Hepatocyte (in vitro differentiated cells): ENCODE results near the gene GLS. TPM values are rescaled to one million over a fixed set of nuclear protein-coding genes. Genes with fewer than 3 reads are reported as not detected.

Experiments used
- DNase-seq: peaks from one replicate; pipeline ENCODE4 v3.0.0-alpha.2; 2016; ENCODE audit warnings: low spot score
- H2AFZ ChIP-seq: fragments of 200-600 bp; sonication (generic); 2 replicates; pipeline ENCODE4 v1.6.0; 2016; ENCODE audit warnings: antibody characterized with exemption, mild to moderate bottlenecking
- H3K27ac ChIP-seq: fragments of 200-600 bp; sonication (generic); 2 replicates; pipeline ENCODE4 v1.5.1; 2016; ENCODE audit warnings: mild to moderate bottlenecking
- H3K27me3 ChIP-seq: fragments of 200-600 bp; sonication (generic); 2 replicates; pipeline ENCODE4 v1.6.1; 2016
- H3K36me3 ChIP-seq: fragments of 200-600 bp; sonication (generic); replicated peaks from 2 replicates; pipeline ENCODE4 v1.5.1; 2016; ENCODE audit warnings: low read depth; ENCODE audit not compliant: insufficient read depth
- H3K4me1 ChIP-seq: fragments of 200-600 bp; sonication (generic); 2 replicates; pipeline ENCODE4 v1.5.1; 2016; ENCODE audit warnings: mild to moderate bottlenecking, moderate library complexity; ENCODE audit not compliant: insufficient read depth
- H3K4me2 ChIP-seq: fragments of 200-600 bp; sonication (generic); 2 replicates; pipeline ENCODE4 v1.6.0; 2016
- H3K4me3 ChIP-seq: fragments of 200-600 bp; sonication (generic); 2 replicates; pipeline ENCODE4 v1.5.1; 2016; ENCODE audit warnings: mild to moderate bottlenecking
- H3K79me2 ChIP-seq: fragments of 200-600 bp; sonication (generic); 2 replicates; pipeline ENCODE4 v1.6.0; 2017; ENCODE audit warnings: mild to moderate bottlenecking
- H3K9me2 ChIP-seq: fragments of 200-600 bp; sonication (generic); replicated peaks from 2 replicates; pipeline ENCODE4 v1.6.0; 2017; ENCODE audit warnings: mild to moderate bottlenecking; ENCODE audit not compliant: insufficient read depth
- H3K9me3 ChIP-seq: fragments of 200-600 bp; sonication (generic); 2 replicates; pipeline ENCODE4 v1.5.1; 2016; ENCODE audit warnings: low read depth, mild to moderate bottlenecking
- H4K20me1 ChIP-seq: fragments of 200-600 bp; sonication (generic); 2 replicates; pipeline ENCODE4 v1.6.0; 2016; ENCODE audit warnings: mild to moderate bottlenecking; ENCODE audit not compliant: insufficient read depth, poor library complexity, severe bottlenecking
- CTCF ChIP-seq: fragments of 200-600 bp; sonication (generic); IDR thresholded peaks from 2 replicates; pipeline ENCODE4 v1.5.1; 2016; ENCODE audit warnings: antibody characterized with exemption, mild to moderate bottlenecking; ENCODE audit not compliant: poor library complexity
- EZH2 ChIP-seq: fragments of 200-600 bp; sonication (generic); IDR thresholded peaks from 2 replicates; pipeline ENCODE4 v1.6.1; 2016; ENCODE audit warnings: antibody characterized with exemption, mild to moderate bottlenecking, borderline replicate concordance
- EZH2phosphoT487 ChIP-seq: fragments of 200-600 bp; sonication (generic); IDR thresholded peaks from one replicate; pipeline ENCODE4 v1.6.1; 2018; ENCODE audit warnings: antibody characterized with exemption, mild to moderate bottlenecking, low read depth, moderate library complexity; ENCODE audit not compliant: unreplicated experiment, severe bottlenecking
- WGBS: methylation state at CpG from one replicate; pipeline ENCODE4 v1.1.6; 2016; ENCODE audit warnings: low lambda C conversion rate; ENCODE audit errors: missing lambda C conversion rate; 5-methylcytosine and 5-hydroxymethylcytosine counted together
- polyA plus RNA-seq: library from polyadenylated mRNA; unstranded; fragments of >200 nt; fragmentation: Nextera tagmentation; extraction: Ambion mirVana; gene quantifications from 2 replicates; pipeline ENCODE4 v1.2.1, GENCODE V29; 2016
- total RNA-seq: library from RNA; depleted of rRNA; stranded (reverse); fragments of >200 nt; gene quantifications from 2 replicates; pipeline ENCODE4 v1.2.3, GENCODE V29; 2014

The GLS gene
- total and polyA plus RNA-seq, 2 experiments from 2014 or later = 78.8 to 460 TPM

- H3K9me3 ChIP-seq = no peaks in the 10 kb centered on the region
- H3K4me3 ChIP-seq = no peak overlapping the region
- no peaks in the 10 kb centered on the region for H3K79me2 ChIP-seq
- no peaks in the 10 kb centered on the region for H3K27me3 ChIP-seq
- 82% methylated on average over 13 of the region's 13 CpGs for WGBS
- no peak for DNase-seq
- no peaks in the 10 kb centered on the region for H4K20me1 ChIP-seq
- peaks cover 4% of the 10 kb centered on the region for H3K4me1 ChIP-seq
- H3K4me2 ChIP-seq = no peak overlapping the region
- no peaks in the 10 kb centered on the region for H3K9me2 ChIP-seq
- no peak overlapping the region for H3K27ac ChIP-seq
- H3K36me3 ChIP-seq = peaks cover 4% of the 10 kb centered on the region
- no peak for TF ChIP-seq CTCF
- TF ChIP-seq EZH2 = no peak
- no peak for TF ChIP-seq EZH2phosphoT487
- H2AFZ ChIP-seq = no peak overlapping the region
Measured at GRCh38 chr2:190986221-190986953, 105.8 kb downstream of the GLS start.

- H3K4me3 ChIP-seq = no peak overlapping the region
- WGBS = 95% methylated on average over 1 of the region's 1 CpG
- H4K20me1 ChIP-seq = no peaks in the 10 kb centered on the region
- H3K27ac ChIP-seq = no peak overlapping the region
- no peaks in the 10 kb centered on the region for H3K4me1 ChIP-seq
- peaks cover 4% of the 10 kb centered on the region for H3K36me3 ChIP-seq
- H3K79me2 ChIP-seq = no peaks in the 10 kb centered on the region
- no peak overlapping the region for H2AFZ ChIP-seq
- H3K9me2 ChIP-seq = no peaks in the 10 kb centered on the region
- no peak for DNase-seq
- no peaks in the 10 kb centered on the region for H3K27me3 ChIP-seq
- H3K9me3 ChIP-seq = no peaks in the 10 kb centered on the region
- no peak overlapping the region for H3K4me2 ChIP-seq
- no peak for TF ChIP-seq CTCF
- no peak for TF ChIP-seq EZH2
- no peak for TF ChIP-seq EZH2phosphoT487
Measured at GRCh38 chr2:190987116-190987515, 106.5 kb downstream of the GLS start.

GRCh38 chr2:190987938-190988337, 107.3 kb downstream of the GLS start:
- no peak for DNase-seq

More at GRCh38 chr2:190987938-190988337, 107.3 kb downstream of the GLS start:
- Histone ChIP-seq H3K4me1 (no peaks in the 10 kb centered on the region), H2AFZ (no peak overlapping the region), H3K79me2 (no peaks in the 10 kb centered on the region), H3K27ac (no peak overlapping the region), H3K27me3 (no peaks in the 10 kb centered on the region), H3K9me3 (no peaks in the 10 kb centered on the region), H4K20me1 (no peaks in the 10 kb centered on the region), H3K4me3 (no peak overlapping the region), H3K36me3 (peaks cover 4% of the 10 kb centered on the region), H3K4me2 (no peak overlapping the region), H3K9me2 (no peaks in the 10 kb centered on the region)
- WGBS = 92% methylated on average over 5 of the region's 5 CpGs
- TF ChIP-seq EZH2phosphoT487 = no peak
- no peak for TF ChIP-seq CTCF
- no peak for TF ChIP-seq EZH2
